HG03558 (cell line): ENCODE measurements around the gene ALG12.
A peak's percentile ranks its signal among the peaks of the same experiment; 100 is the strongest.

ENCODE experiments used
- ATAC-seq: cut with Tn5 transposase; IDR thresholded peaks from one replicate; pipeline ENCODE4 v1.9.1; 2021; ENCODE audit warnings: moderate number of reproducible peaks; ENCODE audit not compliant: unreplicated experiment; ENCODE audit errors: extremely low read depth

Gene ALG12

GRCh38 chr22:49871482-49871881, 46.8 kb downstream of the ALG12 start:
- ATAC-seq, result no peak

GRCh38 chr22:49869845-49870712, 48.2 kb downstream of the ALG12 start:
- ATAC-seq, result no peak

GRCh38 chr22:49869086-49869830, 49.0 kb downstream of the ALG12 start:
- no peak for ATAC-seq

- ATAC-seq, result no peak
These were observed 50.7 kb downstream of the ALG12 start for GRCh38 chr22:49867303-49868265.

GRCh38 chr22:49866646-49867045, 51.6 kb downstream of the ALG12 start:
- ATAC-seq, result no peak

- ATAC-seq, result no peak
These were observed 52.1 kb downstream of the ALG12 start for GRCh38 chr22:49866134-49866533.

- no peak for ATAC-seq
These were observed 53.1 kb downstream of the ALG12 start for GRCh38 chr22:49865156-49865555.

- ATAC-seq, result no peak
These were observed 54.3 kb downstream of the ALG12 start for GRCh38 chr22:49863931-49864330.

GRCh38 chr22:49862496-49862776, 55.8 kb downstream of the ALG12 start:
- ATAC-seq, result no peak

GRCh38 chr22:49861642-49862495, 56.4 kb downstream of the ALG12 start:
- no peak for ATAC-seq

- ATAC-seq, result no peak
These were observed 59.4 kb downstream of the ALG12 start for GRCh38 chr22:49858827-49859226.

GRCh38 chr22:49856766-49857618, 61.2 kb downstream of the ALG12 start:
- ATAC-seq, result no peak

- ATAC-seq, result no peak
These were observed 61.9 kb downstream of the ALG12 start for GRCh38 chr22:49856343-49856742.

- no peak for ATAC-seq
These were observed 62.9 kb downstream of the ALG12 start for GRCh38 chr22:49855251-49855911.

- ATAC-seq, result peak; percentile 10
These were observed 64.0 kb downstream of the ALG12 start for GRCh38 chr22:49853981-49854831.

- ATAC-seq, result peak; percentile 39
These were observed 65.0 kb downstream of the ALG12 start, which contains the start of gene ZBED4 for GRCh38 chr22:49852898-49853894. ZBED4 (plus strand) TSS chr22:49853844; CDS start chr22:49883663, 29,819 bp downstream.
